NCI-H524 (cell line): ENCODE data around the gene ZNF618.

Experiments used
- DNase-seq, 2 experiments: peaks; one replicate each; lab custom pipeline; 2025; lab: John Stamatoyannopoulos, UW

Gene ZNF618

GRCh38 chr9:114021578-114021977 lies 145.5 kb downstream of the ZNF618 start:
- DNase-seq: no peak

- DNase-seq: no peak
Measured at GRCh38 chr9:114023961-114024360, 147.9 kb downstream of the ZNF618 start.

GRCh38 chr9:114025196-114025753 lies 149.2 kb downstream of the ZNF618 start:
- no peak for DNase-seq

GRCh38 chr9:114025760-114026159 lies 149.7 kb downstream of the ZNF618 start:
- DNase-seq: no peak

- DNase-seq: no peak
Measured at GRCh38 chr9:114026335-114026734, 150.2 kb downstream of the ZNF618 start.

- no peak for DNase-seq
Measured at GRCh38 chr9:114027159-114027862, 151.2 kb downstream of the ZNF618 start.

GRCh38 chr9:114027863-114028465 lies 151.9 kb downstream of the ZNF618 start:
- no peak for DNase-seq

- no peak for DNase-seq
Measured at GRCh38 chr9:114028646-114029045, 152.5 kb downstream of the ZNF618 start.

GRCh38 chr9:114029311-114030170 lies 153.4 kb downstream of the ZNF618 start:
- no peak for DNase-seq

- no peak for DNase-seq
Measured at GRCh38 chr9:114030364-114030763, 154.3 kb downstream of the ZNF618 start.

- DNase-seq: no peak
Measured at GRCh38 chr9:114031037-114031630, 155.0 kb downstream of the ZNF618 start.

- no peak for DNase-seq
Measured at GRCh38 chr9:114031948-114032840, 156.1 kb downstream of the ZNF618 start.

- DNase-seq: peak; percentile 21 to 41
Measured at GRCh38 chr9:114033397-114034103, 157.4 kb downstream of the ZNF618 start.

- DNase-seq: no peak
Measured at GRCh38 chr9:114034196-114034595, 158.1 kb downstream of the ZNF618 start.

GRCh38 chr9:114034661-114035062 lies 158.6 kb downstream of the ZNF618 start:
- DNase-seq: no peak

GRCh38 chr9:114035221-114035844 lies 159.2 kb downstream of the ZNF618 start:
- no peak for DNase-seq

- DNase-seq: no peak
Measured at GRCh38 chr9:114035845-114036801, 160.0 kb downstream of the ZNF618 start.

- no peak for DNase-seq
Measured at GRCh38 chr9:114037249-114037648, 161.1 kb downstream of the ZNF618 start.
